Calu3 (cell line): ENCODE results near the gene PPM1H. TPM values are rescaled to one million over a fixed set of nuclear protein-coding genes. Genes with fewer than 3 reads are reported as not detected.

Source experiments
- BruUV-seq: library from RNA; stranded (reverse); fragments of 400-500 nt; replicated peaks from 2 replicates; lab custom pipeline; 2021; lab: Mats Ljungman, UMichigan
- CTCF ChIA-PET: fragments of 300-600 bp; sonication (Branson Sonifier 250); formaldehyde crosslinking; loops from one replicate; lab custom pipeline; 2022; ENCODE audit warnings: antibody characterized with exemption; lab: Charles Lee
- DNase-seq: peaks from one replicate; pipeline ENCODE4 v3.0.0; 2022
- H3K27ac Mint-ChIP-seq: one replicate; pipeline ENCODE4 v1.8.0; 2022; ENCODE audit warnings: mixed read lengths; ENCODE audit not compliant: unreplicated experiment
- H3K27me3 Mint-ChIP-seq: one replicate; pipeline ENCODE4 v1.8.0; 2022; ENCODE audit warnings: mixed read lengths; ENCODE audit not compliant: unreplicated experiment
- H3K36me3 Mint-ChIP-seq: one replicate; pipeline ENCODE4 v1.8.0; 2022; ENCODE audit warnings: mild to moderate bottlenecking, moderate library complexity, mixed read lengths; ENCODE audit not compliant: insufficient read depth, unreplicated experiment
- H3K4me1 Mint-ChIP-seq: one replicate; pipeline ENCODE4 v1.8.0; 2022; ENCODE audit warnings: mild to moderate bottlenecking, low read depth, mixed read lengths; ENCODE audit not compliant: unreplicated experiment
- H3K4me3 Mint-ChIP-seq: one replicate; pipeline ENCODE4 v1.8.0; 2022; ENCODE audit warnings: mild to moderate bottlenecking, low read depth, moderate library complexity, mixed read lengths; ENCODE audit not compliant: unreplicated experiment
- H3K9me3 Mint-ChIP-seq: one replicate; pipeline ENCODE4 v1.8.0; 2022; ENCODE audit warnings: low read depth, mixed read lengths; ENCODE audit not compliant: unreplicated experiment
- CTCF ChIP-seq: fragments of 200-600 bp; IDR thresholded peaks from one replicate; pipeline ENCODE4 v1.8.0; 2022; ENCODE audit warnings: antibody characterized with exemption; ENCODE audit not compliant: unreplicated experiment
- intact Hi-C: fragments of 100-400 bp; cut with micrococcal nuclease; formaldehyde crosslinking; loops from one replicate; pipeline ENCODE4 v1.10.0; 2022; ENCODE audit not compliant: unreplicated experiment
- total RNA-seq: library from RNA; stranded (reverse); gene quantifications from 2 replicates; pipeline ENCODE4 v1.2.3, GENCODE V29; 2022

Gene PPM1H
- total RNA-seq, 1 experiment from 2014 or later = 36.7 TPM

GRCh38 chr12:62913380-62913779 is 21.6 kb downstream of the PPM1H start:
- no TSS peak for BruUV-seq
- no peak for TF ChIP-seq CTCF
- intact Hi-C loops = no loop called here
- CTCF ChIA-PET = no interaction called here
- H3K36me3 Mint-ChIP-seq = no peaks in the 10 kb centered on the region
- DNase-seq = no peak
- no peak overlapping the region for H3K4me3 Mint-ChIP-seq
- H3K4me1 Mint-ChIP-seq = peaks cover 14% of the 10 kb centered on the region
- H3K9me3 Mint-ChIP-seq = no peaks in the 10 kb centered on the region
- no peak overlapping the region for H3K27ac Mint-ChIP-seq
- H3K27me3 Mint-ChIP-seq = no peaks in the 10 kb centered on the region

- CTCF ChIA-PET = no interaction called here
- no peaks in the 10 kb centered on the region for H3K9me3 Mint-ChIP-seq
- TF ChIP-seq CTCF = no peak
- no peak overlapping the region for H3K4me3 Mint-ChIP-seq
- no peaks in the 10 kb centered on the region for H3K27me3 Mint-ChIP-seq
- H3K36me3 Mint-ChIP-seq = no peaks in the 10 kb centered on the region
- no peak overlapping the region for H3K27ac Mint-ChIP-seq
- DNase-seq = no peak
- intact Hi-C loops = no loop called here
- peaks cover 14% of the 10 kb centered on the region for H3K4me1 Mint-ChIP-seq
- no TSS peak for BruUV-seq
These were observed 22.3 kb downstream of the PPM1H start for GRCh38 chr12:62912644-62913043.

- Mint-ChIP-seq H3K4me3 (no peak overlapping the region), H3K4me1 (peaks cover 14% of the 10 kb centered on the region), H3K9me3 (no peaks in the 10 kb centered on the region), H3K27ac (no peak overlapping the region), H3K36me3 (no peaks in the 10 kb centered on the region), H3K27me3 (no peaks in the 10 kb centered on the region)
- BruUV-seq = no TSS peak
- intact Hi-C loops = no loop called here
- CTCF ChIA-PET = no interaction called here
- TF ChIP-seq CTCF = no peak
- DNase-seq = no peak
These were observed 23.7 kb downstream of the PPM1H start for GRCh38 chr12:62911286-62911685.

- H3K4me3 Mint-ChIP-seq = no peak overlapping the region
- no peak for TF ChIP-seq CTCF
- H3K9me3 Mint-ChIP-seq = no peaks in the 10 kb centered on the region
- DNase-seq = no peak
- no peak overlapping the region for H3K27ac Mint-ChIP-seq
- no TSS peak for BruUV-seq
- CTCF ChIA-PET = no interaction called here
- H3K4me1 Mint-ChIP-seq = peaks cover 14% of the 10 kb centered on the region
- no peaks in the 10 kb centered on the region for H3K36me3 Mint-ChIP-seq
- no peaks in the 10 kb centered on the region for H3K27me3 Mint-ChIP-seq
- intact Hi-C loops = no loop called here
These were observed 24.3 kb downstream of the PPM1H start for GRCh38 chr12:62910549-62911169.
